ENCODE results near the gene ITPR2. TPM values are rescaled to one million over a fixed set of nuclear protein-coding genes. Genes with fewer than 3 reads are reported as not detected.
A peak's percentile ranks its signal among the peaks of the same experiment; 100 is the strongest.

Gene ITPR2
- total and polyA plus RNA-seq, 2 of the 8 experiments (the other 6 are each of a cell fraction or from before 2014, with no cell fraction given), result 4.1 to 48.3 TPM

DNA sequence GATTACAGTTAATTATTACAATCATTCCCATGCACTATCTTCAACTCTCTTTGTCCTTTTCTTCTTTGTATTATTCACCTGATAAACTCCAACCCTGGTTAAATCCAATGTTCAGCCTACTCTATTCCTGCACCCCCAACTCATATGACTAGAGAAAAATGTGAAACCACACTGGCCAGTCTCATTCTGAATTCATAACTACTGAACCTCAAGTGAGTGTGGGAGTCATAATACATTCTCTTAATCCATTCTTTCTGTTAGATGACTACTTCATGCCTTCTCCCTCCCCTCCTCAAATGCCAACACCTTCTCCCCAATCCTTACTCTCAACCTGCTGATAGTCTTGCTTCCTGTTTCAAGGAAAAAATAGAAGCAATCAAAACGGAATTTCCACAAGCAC, 22.3 kb upstream of the ITPR2 start:
- H3K79me1 ChIP-seq (ENCODE audit: low read depth, low read length), result no peaks in the 10 kb centered on the region
- H2BK120ac ChIP-seq (replicated peaks; ENCODE audit: low read depth, low read length), result no peak overlapping the region
- peaks cover 0 to 3% (median 0%) of the 10 kb centered on the region in 4 experiments; a peak in 1 of 7 replicates for H3K4me1 ChIP-seq (replicated peaks in 1 of 4; ENCODE audit: control insufficient read depth in 3 of 4, insufficient read depth in 4 of 4, low read length in 3 of 4)
- no peak overlapping the region for H3K4me2 ChIP-seq (ENCODE audit: insufficient read depth in 1 of 2, low read depth in 2 of 2, low read length in 2 of 2)
- no peak for FAIRE-seq
- H3K56ac ChIP-seq (replicated peaks; ENCODE audit: insufficient read length, low read depth, low read length), result no peak overlapping the region
- no peak overlapping the region for H3K14ac ChIP-seq (ENCODE audit: insufficient read length)
- no peaks in the 10 kb centered on the region for H3K9me3 ChIP-seq (ENCODE audit: insufficient read depth in 2 of 2, low read depth in 1 of 2, low read length in 1 of 2)
- no peak overlapping the region for H2BK20ac ChIP-seq (ENCODE audit: low read length)
- no peak overlapping the region for H4K8ac ChIP-seq (ENCODE audit: extremely low read depth, insufficient read depth, low read length)
- no peaks in the 10 kb centered on the region for H3K27me3 ChIP-seq (replicated peaks in 1 of 4; ENCODE audit: control insufficient read depth in 3 of 4, extremely low read depth in 1 of 4, insufficient read depth in 3 of 4, low read length in 3 of 4)
- H3K18ac ChIP-seq (ENCODE audit: extremely low read depth, low read length), result no peak overlapping the region
- no peak overlapping the region for H2AK5ac ChIP-seq (ENCODE audit: low read depth, low read length)
- no peak overlapping the region for H4K5ac ChIP-seq (ENCODE audit: insufficient read length, low read depth, low read length)
- CTCF ChIA-PET (ENCODE audit: partially characterized antibody), result interaction anchor here (0.9 to 2.4 kb wide), 8 partner anchors 8 to 33 kb away, joined by 3 to 9 read pairs (median 6); no protein-coding TSS in a partner anchor
- H3K9ac ChIP-seq (replicated peaks in 1 of 4; ENCODE audit: extremely low read depth in 1 of 4, low read depth in 3 of 4, low read length in 3 of 4), result no peak overlapping the region
- H2BK5ac ChIP-seq (ENCODE audit: low read depth, low read length), result no peak overlapping the region
- no peak overlapping the region for H2BK15ac ChIP-seq (ENCODE audit: low read length)
- no peak overlapping the region for H3K4ac ChIP-seq (replicated peaks; ENCODE audit: insufficient read length, low read depth, low read length)
- 78% methylated on average over 1 of the region's 1 CpG; no CpG with 5 or more reads in 1 of the 2 experiments for WGBS, 2 experiments (ENCODE audit: extremely low coverage in 1 of 2, insufficient coverage in 1 of 2, insufficient read length in 1 of 2, insufficient replicate concordance in 2 of 2, low coverage in 1 of 2, low lambda C conversion rate in 2 of 2, missing lambda C conversion rate in 1 of 2)
- no peaks in the 10 kb centered on the region for H3K79me2 ChIP-seq (ENCODE audit: control insufficient read depth in 1 of 2, insufficient read depth in 2 of 2, low read length in 2 of 2)
- TF ChIP-seq YY1 (IDR thresholded peaks at IDR 0.05; ENCODE audit: low read depth, low read length) (no peak), SIRT6 (IDR thresholded peaks at IDR 0.05; ENCODE audit: low read length) (no peak), CBX5 (IDR thresholded peaks at IDR 0.05; ENCODE audit: low read depth, low read length) (no peak), JUND (IDR thresholded peaks at IDR 0.05; ENCODE audit: low read length) (no peak), JUN (IDR thresholded peaks at IDR 0.05; ENCODE audit: low read depth, low read length) (no peak), NRF1 (IDR thresholded peaks at IDR 0.05; ENCODE audit: low read depth, low read length) (no peak), POU5F1 (IDR thresholded peaks at IDR 0.05; ENCODE audit: low read depth, low read length) (no peak), CHD1 (IDR thresholded peaks at IDR 0.05; ENCODE audit: low read depth, low read length) (no peak), POLR2AphosphoS5 (IDR thresholded peaks at IDR 0.05; ENCODE audit: low read depth, low read length) (no peak), KDM4A (IDR thresholded peaks at IDR 0.05; ENCODE audit: low read depth, low read length, severe bottlenecking) (no peak), ZNF274 (IDR thresholded peaks at IDR 0.05; ENCODE audit: borderline replicate concordance, extremely low read depth, low read length) (no peak), TEAD4 (IDR thresholded peaks at IDR 0.05; ENCODE audit: low read depth, low read length) (no peak), NANOG (IDR thresholded peaks at IDR 0.05; ENCODE audit: insufficient read depth, low read depth, low read length, poor library complexity, severe bottlenecking) (no peak)
- TF ChIP-seq, protein P1, sequence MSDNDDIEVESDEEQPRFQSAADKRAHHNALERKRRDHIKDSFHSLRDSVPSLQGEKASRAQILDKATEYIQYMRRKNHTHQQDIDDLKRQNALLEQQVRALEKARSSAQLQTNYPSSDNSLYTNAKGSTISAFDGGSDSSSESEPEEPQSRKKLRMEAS (IDR thresholded peaks at IDR 0.05), result no peak
- no peak for DNase-seq (ENCODE audit: low read depth in 1 of 2, low spot score in 2 of 2)
- no peak overlapping the region for H3K27ac ChIP-seq (ENCODE audit: low read depth, low read length)
- no peaks in the 10 kb centered on the region; the same call in 1 of the 2 replicates for H3K23me2 ChIP-seq (ENCODE audit: low read depth, low read length)
- no peaks in the 10 kb centered on the region for H3K36me3 ChIP-seq (ENCODE audit: control insufficient read depth in 2 of 4, insufficient read depth in 4 of 4, low read length in 3 of 4)
- H4K91ac ChIP-seq (replicated peaks; ENCODE audit: insufficient read length, low read length), result no peak overlapping the region
- POLR2A ChIA-PET (ENCODE audit: partially characterized antibody), result interaction anchor here (0.5 kb wide), 1 partner anchor 225 kb away, joined by 3 read pairs; no protein-coding TSS in a partner anchor
- H2BK12ac ChIP-seq (ENCODE audit: low read depth, low read length), result no peak overlapping the region
- 0 out of 2 replicates have a peak overlapping the region, but pooled peaks have one; percentile 15 for H2AFZ ChIP-seq (ENCODE audit: low read length)
- H4K20me1 ChIP-seq (replicated peaks in 1 of 2; ENCODE audit: control insufficient read depth in 1 of 2, insufficient read depth in 2 of 2, low read length in 2 of 2), result no peaks in the 10 kb centered on the region
- no peak overlapping the region for H3K4me3 ChIP-seq (ENCODE audit: extremely low read depth in 1 of 4, insufficient read depth in 2 of 4, low read depth in 3 of 4, low read length in 4 of 4)
- H3K23ac ChIP-seq (ENCODE audit: insufficient read length), result no peak overlapping the region
